Smooth muscle cell (in vitro differentiated cells): ENCODE data around the gene SLC12A7. TPM values are rescaled to one million over a fixed set of nuclear protein-coding genes. Genes with fewer than 3 reads are reported as not detected.

Source experiments
- DNase-seq: peaks from one replicate; lab custom pipeline; 2025; ENCODE audit not compliant: unreplicated experiment; lab: John Stamatoyannopoulos, UW
- H2AFZ ChIP-seq: fragments of 200-600 bp; sonication (generic); 2 replicates; pipeline ENCODE4 v1.6.0; 2016; ENCODE audit warnings: antibody characterized with exemption, low read depth, mild to moderate bottlenecking
- H3F3A ChIP-seq: fragments of 200-600 bp; sonication (generic); 2 replicates; pipeline ENCODE4 v1.6.0; 2017; ENCODE audit warnings: antibody characterized with exemption, low read depth
- H3K27ac ChIP-seq: fragments of 200-600 bp; sonication (generic); 2 replicates; pipeline ENCODE4 v1.5.1; 2016; ENCODE audit warnings: low read depth, mild to moderate bottlenecking
- H3K27me3 ChIP-seq: fragments of 200-600 bp; sonication (generic); 2 replicates; pipeline ENCODE4 v1.6.1; 2016; ENCODE audit warnings: low read depth, mild to moderate bottlenecking
- H3K36me3 ChIP-seq: fragments of 200-600 bp; sonication (generic); 2 replicates; pipeline ENCODE4 v1.5.1; 2016; ENCODE audit warnings: low read depth
- H3K4me1 ChIP-seq: fragments of 200-600 bp; sonication (generic); 2 replicates; pipeline ENCODE4 v1.5.1; 2016; ENCODE audit warnings: low read depth
- H3K4me2 ChIP-seq: fragments of 200-600 bp; sonication (generic); 2 replicates; pipeline ENCODE4 v1.6.0; 2016; ENCODE audit warnings: mild to moderate bottlenecking
- H3K4me3 ChIP-seq: fragments of 200-600 bp; sonication (generic); 2 replicates; pipeline ENCODE4 v1.5.1; 2016; ENCODE audit warnings: mild to moderate bottlenecking
- H3K79me2 ChIP-seq: fragments of 200-600 bp; sonication (generic); 2 replicates; pipeline ENCODE4 v1.6.0; 2016; ENCODE audit warnings: low read depth, mild to moderate bottlenecking
- H3K9ac ChIP-seq: fragments of 200-600 bp; sonication (generic); 2 replicates; pipeline ENCODE4 v1.6.0; 2016; ENCODE audit warnings: low read depth
- H3K9me3 ChIP-seq: fragments of 200-600 bp; sonication (generic); replicated peaks from 2 replicates; pipeline ENCODE4 v1.5.1; 2016; ENCODE audit warnings: low read depth
- H4K20me1 ChIP-seq: fragments of 200-600 bp; sonication (generic); 2 replicates; pipeline ENCODE4 v1.6.0; 2016; ENCODE audit warnings: low read depth
- CTCF ChIP-seq: fragments of 200-600 bp; sonication (generic); IDR thresholded peaks from 2 replicates; pipeline ENCODE4 v1.5.1; 2017; ENCODE audit warnings: borderline replicate concordance, mild to moderate bottlenecking, antibody characterized with exemption; ENCODE audit not compliant: insufficient read depth, poor library complexity, severe bottlenecking
- WGBS: methylation state at CpG from one replicate; pipeline ENCODE4 v1.1.7; 2016; ENCODE audit warnings: low lambda C conversion rate; 5-methylcytosine and 5-hydroxymethylcytosine counted together
- polyA plus RNA-seq: library from polyadenylated mRNA; unstranded; fragments of >200 nt; fragmentation: Nextera tagmentation; extraction: Ambion mirVana; gene quantifications from 2 replicates; pipeline ENCODE4 v1.2.1, GENCODE V29; 2016
- total RNA-seq: library from RNA; depleted of rRNA; stranded (reverse); fragments of >200 nt; gene quantifications from 2 replicates; pipeline ENCODE4 v1.2.3, GENCODE V29; 2014

The SLC12A7 gene
- total and polyA plus RNA-seq, 2 experiments from 2014 or later = 6.1 to 15.2 TPM

GRCh38 chr5:1131191-1131621, 19.3 kb upstream of the SLC12A7 start:
- no peaks in the 10 kb centered on the region for H3K79me2 ChIP-seq
- H3K9ac ChIP-seq = no peak overlapping the region
- WGBS = 98% methylated on average over 14 of the region's 14 CpGs
- H4K20me1 ChIP-seq = no peaks in the 10 kb centered on the region
- H3K27me3 ChIP-seq = no peaks in the 10 kb centered on the region
- H3K27ac ChIP-seq = no peak overlapping the region
- DNase-seq = no peak
- H2AFZ ChIP-seq = no peak overlapping the region
- H3K4me2 ChIP-seq = no peak overlapping the region
- no peaks in the 10 kb centered on the region for H3K36me3 ChIP-seq
- no peaks in the 10 kb centered on the region for H3K4me1 ChIP-seq
- H3K4me3 ChIP-seq = no peak overlapping the region
- H3K9me3 ChIP-seq = no peaks in the 10 kb centered on the region
- no peak for TF ChIP-seq CTCF
- no peaks in the 10 kb centered on the region for H3F3A ChIP-seq

- H2AFZ ChIP-seq = no peak overlapping the region
- H4K20me1 ChIP-seq = no peaks in the 10 kb centered on the region
- H3K36me3 ChIP-seq = no peaks in the 10 kb centered on the region
- no peaks in the 10 kb centered on the region for H3K27me3 ChIP-seq
- no peak overlapping the region for H3K9ac ChIP-seq
- DNase-seq = no peak
- no peak for TF ChIP-seq CTCF
- no peak overlapping the region for H3K27ac ChIP-seq
- no peaks in the 10 kb centered on the region for H3F3A ChIP-seq
- H3K79me2 ChIP-seq = no peaks in the 10 kb centered on the region
- no peaks in the 10 kb centered on the region for H3K9me3 ChIP-seq
- no peaks in the 10 kb centered on the region for H3K4me1 ChIP-seq
- WGBS = 83% methylated on average over 12 of the region's 26 CpGs
- no peak overlapping the region for H3K4me2 ChIP-seq
- H3K4me3 ChIP-seq = no peak overlapping the region
Measured at GRCh38 chr5:1130218-1130946, 18.5 kb upstream of the SLC12A7 start.

- Histone ChIP-seq H3K9me3 (no peaks in the 10 kb centered on the region), H3K79me2 (no peaks in the 10 kb centered on the region), H4K20me1 (no peaks in the 10 kb centered on the region), H3K9ac (no peak overlapping the region), H3K4me1 (no peaks in the 10 kb centered on the region), H3K36me3 (no peaks in the 10 kb centered on the region), H3K27ac (no peak overlapping the region), H3F3A (no peaks in the 10 kb centered on the region), H3K27me3 (no peaks in the 10 kb centered on the region), H2AFZ (no peak overlapping the region), H3K4me2 (no peak overlapping the region), H3K4me3 (no peak overlapping the region)
- WGBS = 85% methylated on average over 9 of the region's 9 CpGs
- TF ChIP-seq CTCF = no peak
- no peak for DNase-seq
Measured at GRCh38 chr5:1129711-1130055, 17.8 kb upstream of the SLC12A7 start.
